ENCODE results near the gene GALT. TPM values are rescaled to one million over a fixed set of nuclear protein-coding genes. Genes with fewer than 3 reads are reported as not detected.

The GALT gene
- total RNA-seq, 2 donors from 2014 or later = 19.4 to 50.2 TPM

DNA sequence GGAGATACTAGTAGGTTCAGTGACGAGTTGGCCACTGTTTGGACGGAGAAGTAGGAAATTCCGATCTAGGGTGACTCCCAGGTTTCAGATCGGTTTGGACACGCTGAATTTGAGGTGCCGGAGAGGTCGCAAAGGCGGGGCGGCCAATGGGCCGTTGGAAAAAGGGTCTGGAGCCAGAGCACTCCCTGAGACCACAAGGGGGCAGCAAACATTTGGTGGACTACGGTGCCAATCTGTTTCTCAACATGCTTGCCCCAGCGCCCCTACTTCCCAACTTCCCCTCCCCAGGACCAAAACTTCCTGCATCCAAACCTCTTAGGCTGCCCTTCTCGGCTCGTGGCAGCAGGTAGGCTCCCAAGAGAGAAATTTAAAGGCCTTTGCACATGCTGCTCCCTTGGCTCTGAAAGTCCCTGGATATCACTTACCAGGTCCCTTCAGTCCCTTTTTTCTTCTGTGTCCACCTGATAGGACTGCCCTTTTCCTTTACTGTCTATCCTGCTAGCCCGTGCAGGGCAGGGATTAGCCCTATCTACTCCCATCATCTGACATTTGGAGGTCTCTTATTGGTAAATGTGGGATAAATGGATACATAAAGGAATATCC, 33.6 kb upstream of the GALT start:
- Mint-ChIP-seq H3K27ac (peak overlapping the region; percentile 93 to 95), H3K27me3 (no peaks in the 10 kb centered on the region), H3K4me3 (peak overlapping the region; percentile 95), H3K4me1 (ENCODE audit: low read depth in 2 of 2) (peaks cover 19% of the 10 kb centered on the region in 2 donors), H3K36me3 (peaks cover 8% of the 10 kb centered on the region), H3K9me3 (no peaks in the 10 kb centered on the region)
- DNase-seq (ENCODE audit: low spot score) (peak; percentile 83), ATAC-seq (peak; percentile 46 to 54)

GRCh38 chr9:34615132-34615531, 31.3 kb upstream of the GALT start:
- Mint-ChIP-seq H3K36me3 (peaks cover 8% of the 10 kb centered on the region), H3K4me1 (ENCODE audit: low read depth in 2 of 2) (peaks cover 32 to 33% of the 10 kb centered on the region in 2 donors), H3K27me3 (no peaks in the 10 kb centered on the region), H3K4me3 (no peak overlapping the region), H3K27ac (no peak overlapping the region), H3K9me3 (no peaks in the 10 kb centered on the region)
- ATAC-seq (no peak), DNase-seq (ENCODE audit: low spot score) (no peak)

- ATAC-seq (peak; percentile 98 to 99), DNase-seq (ENCODE audit: low spot score) (peak; percentile 95)
- Mint-ChIP-seq H3K27me3 (peaks cover 17 to 19% of the 10 kb centered on the region in 2 donors), H3K36me3 (peaks cover 8% of the 10 kb centered on the region), H3K27ac (peak within 1 kb of the TSS; percentile 85 to 97), H3K9me3 (no peaks in the 10 kb centered on the region), H3K4me1 (ENCODE audit: low read depth in 2 of 2) (peaks cover 26% of the 10 kb centered on the region in 2 donors), H3K4me3 (peak within 1 kb of the TSS; percentile 99)
Observed at GRCh38 chr9:34620061-34620994, 26.1 kb upstream of the GALT start, which contains the start of gene DCTN3. TSS of gene DCTN3 (minus strand) at chr9:34620495. CDS start at chr9:34620464, 31 bp downstream.

GRCh38 chr9:34623374-34624235, 22.9 kb upstream of the GALT start:
- peaks cover 33% of the 10 kb centered on the region in 2 donors for H3K4me1 Mint-ChIP-seq (ENCODE audit: low read depth in 2 of 2)
- H3K27ac Mint-ChIP-seq = no peak overlapping the region
- H3K27me3 Mint-ChIP-seq = peaks cover 36 to 40% of the 10 kb centered on the region in 2 donors
- no peaks in the 10 kb centered on the region for H3K9me3 Mint-ChIP-seq
- H3K36me3 Mint-ChIP-seq = peaks cover 5% of the 10 kb centered on the region
- ATAC-seq = no peak
- DNase-seq (ENCODE audit: low spot score) = no peak
- no peak overlapping the region for H3K4me3 Mint-ChIP-seq

GRCh38 chr9:34624475-34625185, 21.8 kb upstream of the GALT start:
- DNase-seq (ENCODE audit: low spot score) (no peak), ATAC-seq (no peak)
- no peak overlapping the region for H3K27ac Mint-ChIP-seq
- no peaks in the 10 kb centered on the region for H3K9me3 Mint-ChIP-seq
- no peak overlapping the region for H3K4me3 Mint-ChIP-seq
- peaks cover 7% of the 10 kb centered on the region for H3K36me3 Mint-ChIP-seq
- peaks cover 42 to 50% of the 10 kb centered on the region in 2 donors for H3K27me3 Mint-ChIP-seq
- peaks cover 31 to 32% of the 10 kb centered on the region in 2 donors for H3K4me1 Mint-ChIP-seq (ENCODE audit: low read depth in 2 of 2)

GRCh38 chr9:34625186-34625486, 21.3 kb upstream of the GALT start:
- Mint-ChIP-seq H3K27me3 (peaks cover 46 to 55% of the 10 kb centered on the region in 2 donors), H3K9me3 (no peaks in the 10 kb centered on the region), H3K4me1 (ENCODE audit: low read depth in 2 of 2) (peaks cover 26 to 28% of the 10 kb centered on the region in 2 donors), H3K4me3 (no peak overlapping the region), H3K36me3 (peaks cover 7% of the 10 kb centered on the region), H3K27ac (no peak overlapping the region)
- no peak for ATAC-seq
- no peak for DNase-seq (ENCODE audit: low spot score)

GRCh38 chr9:34627716-34628655, 18.5 kb upstream of the GALT start:
- DNase-seq (ENCODE audit: low spot score) = no peak
- H3K36me3 Mint-ChIP-seq = peaks cover 7% of the 10 kb centered on the region
- peaks cover 15 to 21% of the 10 kb centered on the region in 2 donors for H3K4me1 Mint-ChIP-seq (ENCODE audit: low read depth in 2 of 2)
- peaks cover 44 to 52% of the 10 kb centered on the region in 2 donors for H3K27me3 Mint-ChIP-seq
- H3K9me3 Mint-ChIP-seq = no peaks in the 10 kb centered on the region
- no peak overlapping the region for H3K27ac Mint-ChIP-seq
- peak overlapping the region; percentile 95 for H3K4me3 Mint-ChIP-seq
- ATAC-seq = no peak

DNA sequence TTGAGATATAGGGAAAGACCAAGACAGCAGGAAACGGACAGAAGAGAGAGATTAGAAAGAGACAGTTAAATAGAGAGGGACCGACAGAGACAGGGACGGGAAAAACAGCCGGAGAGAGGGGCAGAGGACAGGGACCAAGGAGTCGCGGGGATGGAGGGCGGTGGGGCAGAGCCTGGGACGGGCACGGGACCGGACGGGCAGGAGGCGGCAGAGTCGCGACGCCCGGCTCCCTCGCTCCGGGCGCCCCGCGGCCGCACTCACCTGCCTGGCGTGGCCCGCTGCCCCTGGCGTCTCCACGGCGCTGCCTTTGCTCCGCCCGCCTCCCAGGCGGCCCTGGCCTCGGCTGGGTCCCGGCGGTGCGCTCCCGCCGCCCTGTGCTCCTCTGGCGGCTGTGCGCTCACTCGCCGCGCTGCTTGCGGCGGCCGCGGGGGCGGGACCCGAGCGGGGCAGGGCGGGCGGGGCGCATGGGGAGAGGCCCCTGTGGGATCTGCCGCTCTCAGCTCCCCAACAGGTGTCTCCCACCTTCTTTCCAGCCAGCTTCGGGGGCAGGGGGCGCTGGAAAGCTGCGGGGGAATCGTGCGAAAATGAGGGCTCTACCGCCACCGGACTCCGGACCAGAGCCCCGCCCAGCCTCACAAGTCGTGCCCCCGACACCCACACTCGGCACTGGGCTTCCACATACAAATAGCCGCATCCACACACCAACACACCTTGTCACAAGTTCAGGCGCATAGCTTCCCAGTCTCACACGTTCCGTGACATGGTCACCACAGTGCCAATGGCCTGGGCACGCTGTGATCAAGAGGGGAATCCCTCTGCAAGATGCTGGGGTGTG, 17.6 kb upstream of the GALT start, which contains the start of gene ARID3C:
Gene ARID3C, minus strand, starts transcription at position 411 of the 835 bp plus-strand sequence. CDS start 1,052 bp downstream, outside the sequence.
- Mint-ChIP-seq H3K27ac (no peak within 1 kb of the TSS), H3K27me3 (peaks cover 39 to 46% of the 10 kb centered on the region in 2 donors)
- ATAC-seq = peak; percentile 69 to 82

GRCh38 chr9:34629491-34629808, 17.0 kb upstream of the GALT start:
- Mint-ChIP-seq H3K4me1 (ENCODE audit: low read depth in 2 of 2) (peaks cover 18 to 21% of the 10 kb centered on the region in 2 donors), H3K9me3 (no peaks in the 10 kb centered on the region), H3K36me3 (peaks cover 7% of the 10 kb centered on the region), H3K27me3 (peaks cover 38 to 46% of the 10 kb centered on the region in 2 donors), H3K27ac (no peak overlapping the region), H3K4me3 (peak overlapping the region; percentile 81)
- DNase-seq (ENCODE audit: low spot score) = no peak
- peak in 1 of 2 donors; percentile 10 for ATAC-seq

More for the DNA sequence above, 17.6 kb upstream of the GALT start, which contains the start of gene ARID3C:
- no peak for DNase-seq (ENCODE audit: low spot score)
- no peaks in the 10 kb centered on the region for H3K9me3 Mint-ChIP-seq
- peak within 1 kb of the TSS; percentile 95 for H3K4me3 Mint-ChIP-seq
- peaks cover 7% of the 10 kb centered on the region for H3K36me3 Mint-ChIP-seq
- peaks cover 15 to 21% of the 10 kb centered on the region in 2 donors for H3K4me1 Mint-ChIP-seq (ENCODE audit: low read depth in 2 of 2)

DNA sequence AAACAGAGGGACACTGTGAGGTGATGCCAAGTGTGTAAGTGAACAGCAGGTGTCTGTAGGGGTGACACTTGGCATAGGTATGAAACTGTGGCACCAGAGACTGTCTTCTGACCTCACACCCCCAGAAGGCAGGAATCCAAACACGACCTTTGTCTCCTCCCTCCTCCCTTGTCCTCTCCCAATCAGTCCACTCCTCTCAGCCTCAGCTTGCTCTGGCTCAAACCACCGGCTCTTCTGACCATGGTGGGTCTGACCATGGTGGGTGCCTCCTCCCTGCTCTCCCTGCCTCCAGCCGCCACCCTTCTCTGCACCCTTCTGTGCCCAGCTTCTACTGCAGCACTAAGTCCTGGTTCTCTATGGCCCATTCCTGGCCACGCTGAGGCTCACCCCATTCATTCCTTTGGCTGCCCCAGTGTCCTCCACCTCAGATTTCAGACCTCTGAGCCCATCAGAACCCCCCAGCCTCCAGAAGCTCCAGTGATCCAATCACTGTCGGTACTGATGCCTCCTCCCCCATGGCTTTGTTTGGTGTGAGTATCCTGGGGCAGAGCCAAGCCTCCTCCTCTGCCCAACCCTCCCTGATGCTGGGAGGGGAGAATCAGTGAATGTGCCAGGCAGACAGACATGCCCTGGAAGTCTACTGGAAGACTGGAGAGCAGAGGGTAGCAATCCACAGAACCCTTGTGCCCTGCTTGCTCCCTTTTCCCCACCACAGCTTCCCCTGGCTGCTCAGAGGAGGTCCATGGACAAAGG, 15.9 kb upstream of the GALT start:
- no peaks in the 10 kb centered on the region for H3K9me3 Mint-ChIP-seq
- ATAC-seq (no peak), DNase-seq (ENCODE audit: low spot score) (no peak)
- H3K4me3 Mint-ChIP-seq = peak overlapping the region; percentile 81
- peaks cover 18 to 21% of the 10 kb centered on the region in 2 donors for H3K4me1 Mint-ChIP-seq (ENCODE audit: low read depth in 2 of 2)
- no peak overlapping the region for H3K27ac Mint-ChIP-seq
- peaks cover 7% of the 10 kb centered on the region for H3K36me3 Mint-ChIP-seq
- peaks cover 35 to 46% of the 10 kb centered on the region in 2 donors for H3K27me3 Mint-ChIP-seq

DNA sequence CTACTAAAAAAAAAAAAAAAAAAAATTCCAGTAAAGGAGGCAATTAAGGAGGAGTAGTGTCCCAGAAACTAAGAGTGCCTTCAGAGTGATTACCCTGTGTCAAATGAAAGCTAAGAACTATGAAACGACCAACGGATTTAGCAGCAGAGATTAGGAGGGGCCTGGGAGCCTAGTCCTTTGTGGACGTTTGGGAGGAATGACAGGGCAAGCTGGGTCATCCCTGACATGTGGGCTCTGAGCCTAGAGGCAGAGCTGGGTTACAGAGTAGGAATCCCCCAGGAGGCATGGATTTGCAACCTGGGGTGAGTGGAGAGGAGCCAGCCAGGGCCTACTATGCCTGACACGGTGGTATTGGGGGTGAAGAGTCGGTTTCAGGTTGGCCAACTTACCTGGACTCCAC, 13.3 kb upstream of the GALT start:
- ATAC-seq (no peak), DNase-seq (ENCODE audit: low spot score) (no peak)
- H3K4me3 Mint-ChIP-seq = no peak overlapping the region
- no peak overlapping the region for H3K27ac Mint-ChIP-seq
- H3K4me1 Mint-ChIP-seq (ENCODE audit: low read depth in 2 of 2) = peaks cover 28 to 34% of the 10 kb centered on the region in 2 donors
- peaks cover 6% of the 10 kb centered on the region for H3K36me3 Mint-ChIP-seq
- no peaks in the 10 kb centered on the region for H3K9me3 Mint-ChIP-seq
- peaks cover 22 to 28% of the 10 kb centered on the region in 2 donors for H3K27me3 Mint-ChIP-seq
